HG03439 (cell line): ENCODE measurements around the gene FMOD.
"Not testable (repeated sequence)": the region's sequence is repeated elsewhere in the genome, so short reads cannot be mapped to it uniquely, and the experiment has no call there.

Experiments used
- ATAC-seq: cut with Tn5 transposase; IDR thresholded peaks from one replicate; pipeline ENCODE4 v1.9.1; 2021; ENCODE audit warnings: mild to moderate bottlenecking, moderate library complexity; ENCODE audit not compliant: unreplicated experiment

FMOD gene

GRCh38 chr1:203306965-203307541 lies 43.9 kb downstream of the FMOD start:
- ATAC-seq = no peak

- ATAC-seq = no peak
These were observed 44.6 kb downstream of the FMOD start for GRCh38 chr1:203306089-203306964.

- peak; percentile 0 for ATAC-seq
These were observed 45.2 kb downstream of the FMOD start for GRCh38 chr1:203305809-203306088.

- ATAC-seq = peak; percentile 66
These were observed 45.8 kb downstream of the FMOD start, which contains the start of gene BTG2 for GRCh38 chr1:203304919-203305808. TSS of gene BTG2 (plus strand) at chr1:203305519. CDS start at chr1:203305607, 88 bp downstream.

GRCh38 chr1:203304391-203304918 lies 46.5 kb downstream of the FMOD start:
- ATAC-seq = no peak

GRCh38 chr1:203302894-203303293 lies 48.0 kb downstream of the FMOD start:
- ATAC-seq = no peak

GRCh38 chr1:203302456-203302855 lies 48.5 kb downstream of the FMOD start:
- no peak for ATAC-seq

- no peak for ATAC-seq
These were observed 49.6 kb downstream of the FMOD start for GRCh38 chr1:203301331-203301668.

- no peak for ATAC-seq
These were observed 50.2 kb downstream of the FMOD start for GRCh38 chr1:203300441-203301330.

- ATAC-seq = not testable (repeated sequence)
These were observed 51.0 kb downstream of the FMOD start for GRCh38 chr1:203299719-203300429.

- ATAC-seq = peak; percentile 60
These were observed 51.8 kb downstream of the FMOD start for GRCh38 chr1:203299169-203299568.

GRCh38 chr1:203296460-203297073 lies 54.4 kb downstream of the FMOD start:
- ATAC-seq = no peak

GRCh38 chr1:203295796-203296195 lies 55.1 kb downstream of the FMOD start:
- ATAC-seq = no peak

GRCh38 chr1:203291201-203292096 lies 59.5 kb downstream of the FMOD start:
- no peak for ATAC-seq
